Measurements from ENCODE around the gene NUP93. TPM values are rescaled to one million over a fixed set of nuclear protein-coding genes. Genes with fewer than 3 reads are reported as not detected.

The NUP93 gene
- total and polyA plus RNA-seq, 2 of the 8 experiments (the other 6 are each of a cell fraction or from before 2014, with no cell fraction given): 147 to 201 TPM

- Histone ChIP-seq H2BK20ac (ENCODE audit: low read length) (no peak overlapping the region), H2BK12ac (ENCODE audit: low read depth, low read length) (no peak overlapping the region), H3K4me3 (ENCODE audit: extremely low read depth in 1 of 4, insufficient read depth in 2 of 4, low read depth in 3 of 4, low read length in 4 of 4) (no peak overlapping the region), H2AFZ (ENCODE audit: low read length) (no peak overlapping the region), H2BK5ac (ENCODE audit: low read depth, low read length) (no peak overlapping the region), H3K27me3 (replicated peaks in 1 of 4; ENCODE audit: control insufficient read depth in 3 of 4, extremely low read depth in 1 of 4, insufficient read depth in 3 of 4, low read length in 3 of 4) (no peaks in the 10 kb centered on the region; a peak in 1 of 7 replicates), H3K27ac (ENCODE audit: low read depth, low read length) (no peak overlapping the region), H3K36me3 (ENCODE audit: control insufficient read depth in 2 of 4, insufficient read depth in 4 of 4, low read length in 3 of 4) (peaks cover 15 to 72% (median 45%) of the 10 kb centered on the region in 4 experiments), H2BK15ac (ENCODE audit: low read length) (no peak overlapping the region), H3K18ac (ENCODE audit: extremely low read depth, low read length) (no peak overlapping the region), H4K20me1 (replicated peaks in 1 of 2; ENCODE audit: control insufficient read depth in 1 of 2, insufficient read depth in 2 of 2, low read length in 2 of 2) (peaks cover 0 to 4% of the 10 kb centered on the region in 2 experiments), H3K14ac (ENCODE audit: insufficient read length) (no peak overlapping the region), H3K79me2 (ENCODE audit: control insufficient read depth in 1 of 2, insufficient read depth in 2 of 2, low read length in 2 of 2) (no peaks in the 10 kb centered on the region), H3K9ac (replicated peaks in 1 of 4; ENCODE audit: extremely low read depth in 1 of 4, low read depth in 3 of 4, low read length in 3 of 4) (no peak overlapping the region), H3K79me1 (ENCODE audit: low read depth, low read length) (no peaks in the 10 kb centered on the region), H4K91ac (replicated peaks; ENCODE audit: insufficient read length, low read length) (no peak overlapping the region), H3K9me3 (ENCODE audit: insufficient read depth in 2 of 2, low read depth in 1 of 2, low read length in 1 of 2) (no peaks in the 10 kb centered on the region), H3K4ac (replicated peaks; ENCODE audit: insufficient read length, low read depth, low read length) (no peak overlapping the region), H4K8ac (ENCODE audit: extremely low read depth, insufficient read depth, low read length) (no peak overlapping the region), H4K5ac (ENCODE audit: insufficient read length, low read depth, low read length) (no peak overlapping the region), H2AK5ac (ENCODE audit: low read depth, low read length) (no peak overlapping the region), H3K56ac (replicated peaks; ENCODE audit: insufficient read length, low read depth, low read length) (no peak overlapping the region), H3K23ac (ENCODE audit: insufficient read length) (no peak overlapping the region), H3K4me2 (ENCODE audit: insufficient read depth in 1 of 2, low read depth in 2 of 2, low read length in 2 of 2) (no peak overlapping the region), H3K4me1 (replicated peaks in 1 of 4; ENCODE audit: control insufficient read depth in 3 of 4, insufficient read depth in 4 of 4, low read length in 3 of 4) (no peaks in the 10 kb centered on the region), H2BK120ac (replicated peaks; ENCODE audit: low read depth, low read length) (no peak overlapping the region), H3K23me2 (ENCODE audit: low read depth, low read length) (no peaks in the 10 kb centered on the region)
- FAIRE-seq: no peak
- 86% methylated on average over 9 of the region's 9 CpGs; no CpG with 5 or more reads in 1 of the 2 experiments for WGBS, 2 experiments (ENCODE audit: extremely low coverage in 1 of 2, insufficient coverage in 1 of 2, insufficient read length in 1 of 2, insufficient replicate concordance in 2 of 2, low coverage in 1 of 2, low lambda C conversion rate in 2 of 2, missing lambda C conversion rate in 1 of 2)
- ChIA-PET CTCF (ENCODE audit: partially characterized antibody) (interaction anchor here (0.6 to 3.4 kb wide), 4 partner anchors 13 to 849 kb away, joined by 3 to 12 read pairs (median 4); no protein-coding TSS in a partner anchor), POLR2A (ENCODE audit: partially characterized antibody) (no interaction called here)
- DNase-seq (ENCODE audit: low read depth in 1 of 2, low spot score in 2 of 2): no peak
- no peak for TF ChIP-seq GTF2F1 (IDR thresholded peaks at IDR 0.05; ENCODE audit: borderline replicate concordance, low read depth, low read length)
- TF ChIP-seq CEBPB (IDR thresholded peaks at IDR 0.05; ENCODE audit: low read depth, low read length): no peak
- no peak for TF ChIP-seq JUN (IDR thresholded peaks at IDR 0.05; ENCODE audit: low read depth, low read length)
- TF ChIP-seq SAP30 (IDR thresholded peaks at IDR 0.05; ENCODE audit: insufficient read depth, insufficient replicate concordance, low read length): no peak
- TF ChIP-seq RXRA (IDR thresholded peaks at IDR 0.05; ENCODE audit: insufficient read depth, low read depth, low read length): no peak
- TF ChIP-seq USF2 (IDR thresholded peaks at IDR 0.05; ENCODE audit: low read length): no peak
- TF ChIP-seq GABPA (IDR thresholded peaks at IDR 0.05; ENCODE audit: borderline replicate concordance, insufficient read depth, low read length): no peak
- TF ChIP-seq NRF1 (IDR thresholded peaks at IDR 0.05; ENCODE audit: low read depth, low read length): no peak
- no peak for TF ChIP-seq KDM5A (IDR thresholded peaks at IDR 0.05; ENCODE audit: low read length)
- TF ChIP-seq KDM4A (IDR thresholded peaks at IDR 0.05; ENCODE audit: low read depth, low read length, severe bottlenecking): no peak
Observed at GRCh38 chr16:56838622-56839337, 108.9 kb downstream of the NUP93 start.

Measured in H1 (cell line).